PFSK-1 (cell line): ENCODE measurements around the gene PSKH1.

Experiments
- POLR2AphosphoS5 ChIP-seq: IDR thresholded peaks from 2 replicates; pipeline ENCODE4 v1.6.1; 2012; ENCODE audit warnings: low read depth, mild to moderate bottlenecking, control low read depth, low read length, moderate library complexity
- TAF1 ChIP-seq: IDR thresholded peaks from 2 replicates; pipeline ENCODE4 v1.6.1; 2012; ENCODE audit warnings: low read length, control low read depth, borderline replicate concordance; ENCODE audit not compliant: insufficient read depth
- TF ChIP-seq, protein P1 (sequence below), 2 experiments: IDR thresholded peaks; 2 replicates each; pipeline versions ENCODE4 v1.6.1 to v1.8.0; 2011 to 2012; ENCODE audit warnings: low read depth in 2 of 2, low read length in 2 of 2, control low read depth in 1 of 2, inconsistent platforms in 1 of 2, mild to moderate bottlenecking in 1 of 2, moderate library complexity in 1 of 2; ENCODE audit not compliant: insufficient read depth in 1 of 2

- TF ChIP-seq, protein P1, sequence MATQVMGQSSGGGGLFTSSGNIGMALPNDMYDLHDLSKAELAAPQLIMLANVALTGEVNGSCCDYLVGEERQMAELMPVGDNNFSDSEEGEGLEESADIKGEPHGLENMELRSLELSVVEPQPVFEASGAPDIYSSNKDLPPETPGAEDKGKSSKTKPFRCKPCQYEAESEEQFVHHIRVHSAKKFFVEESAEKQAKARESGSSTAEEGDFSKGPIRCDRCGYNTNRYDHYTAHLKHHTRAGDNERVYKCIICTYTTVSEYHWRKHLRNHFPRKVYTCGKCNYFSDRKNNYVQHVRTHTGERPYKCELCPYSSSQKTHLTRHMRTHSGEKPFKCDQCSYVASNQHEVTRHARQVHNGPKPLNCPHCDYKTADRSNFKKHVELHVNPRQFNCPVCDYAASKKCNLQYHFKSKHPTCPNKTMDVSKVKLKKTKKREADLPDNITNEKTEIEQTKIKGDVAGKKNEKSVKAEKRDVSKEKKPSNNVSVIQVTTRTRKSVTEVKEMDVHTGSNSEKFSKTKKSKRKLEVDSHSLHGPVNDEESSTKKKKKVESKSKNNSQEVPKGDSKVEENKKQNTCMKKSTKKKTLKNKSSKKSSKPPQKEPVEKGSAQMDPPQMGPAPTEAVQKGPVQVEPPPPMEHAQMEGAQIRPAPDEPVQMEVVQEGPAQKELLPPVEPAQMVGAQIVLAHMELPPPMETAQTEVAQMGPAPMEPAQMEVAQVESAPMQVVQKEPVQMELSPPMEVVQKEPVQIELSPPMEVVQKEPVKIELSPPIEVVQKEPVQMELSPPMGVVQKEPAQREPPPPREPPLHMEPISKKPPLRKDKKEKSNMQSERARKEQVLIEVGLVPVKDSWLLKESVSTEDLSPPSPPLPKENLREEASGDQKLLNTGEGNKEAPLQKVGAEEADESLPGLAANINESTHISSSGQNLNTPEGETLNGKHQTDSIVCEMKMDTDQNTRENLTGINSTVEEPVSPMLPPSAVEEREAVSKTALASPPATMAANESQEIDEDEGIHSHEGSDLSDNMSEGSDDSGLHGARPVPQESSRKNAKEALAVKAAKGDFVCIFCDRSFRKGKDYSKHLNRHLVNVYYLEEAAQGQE (IDR thresholded peaks at IDR 0.05; ENCODE audit: insufficient read depth in 1 of 2, low read depth in 2 of 2, low read length in 2 of 2), result no peak
- TF ChIP-seq POLR2AphosphoS5 (no peak; the same call in 1 of the 2 replicates), TAF1 (no peak)
Observed at GRCh38 chr16:67936880-67937605, 44.0 kb downstream of the PSKH1 start.
